Fibroblast of lung (primary cell): ENCODE results near the gene INVS. TPM values are rescaled to one million over a fixed set of nuclear protein-coding genes. Genes with fewer than 3 reads are reported as not detected.

Experiments used
- DNase-seq, 2 donors: peaks; one replicate each; pipeline versions ENCODE4 v3.0.0 to v3.0.0-alpha.2; 2010; ENCODE audit warnings: low read depth in 2 of 2
- H2AFZ ChIP-seq: 2 replicates; pipeline ENCODE4 v1.5.1; 2012; ENCODE audit warnings: low read length, control low read depth, inconsistent platforms
- H3K27ac ChIP-seq: 2 replicates; pipeline ENCODE4 v1.5.1; 2011; ENCODE audit warnings: low read length, control low read depth; ENCODE audit not compliant: insufficient read depth
- H3K27me3 ChIP-seq: 2 replicates; pipeline ENCODE4 v1.5.1; 2011; ENCODE audit warnings: mild to moderate bottlenecking, low read length; ENCODE audit not compliant: control insufficient read depth, insufficient read depth
- H3K36me3 ChIP-seq: 2 replicates; pipeline ENCODE4 v1.5.1; 2011; ENCODE audit warnings: low read length; ENCODE audit not compliant: control insufficient read depth, insufficient read depth
- H3K4me1 ChIP-seq: 2 replicates; pipeline ENCODE4 v1.5.1; 2011; ENCODE audit warnings: low read length; ENCODE audit not compliant: control insufficient read depth, insufficient read depth; ENCODE audit errors: extremely low read depth
- H3K4me2 ChIP-seq: 2 replicates; pipeline ENCODE4 v1.5.1; 2011; ENCODE audit warnings: low read length, control low read depth; ENCODE audit not compliant: insufficient read depth; ENCODE audit errors: extremely low read depth
- H3K4me3 ChIP-seq, 4 experiments: fragments of 200-600 bp in 1 of 4; sonication (generic) in 1 of 4; replicated peaks in 1 of 4; 2 replicates each; pipeline ENCODE4 v1.5.1; 2011 to 2016; ENCODE audit warnings: low read length in 4 of 4, low read depth in 3 of 4, mild to moderate bottlenecking in 3 of 4, control low read depth in 2 of 4, inconsistent platforms in 1 of 4, mixed read lengths in 1 of 4; ENCODE audit not compliant: insufficient read depth in 1 of 4; ENCODE audit errors: control extremely low read depth in 1 of 4
- H3K79me2 ChIP-seq: 2 replicates; pipeline ENCODE4 v1.5.1; 2012; ENCODE audit warnings: mild to moderate bottlenecking, low read length, inconsistent platforms; ENCODE audit not compliant: control insufficient read depth, insufficient read depth
- H3K9ac ChIP-seq: 2 replicates; pipeline ENCODE4 v1.5.1; 2011; ENCODE audit warnings: mild to moderate bottlenecking, low read length, control low read depth; ENCODE audit not compliant: insufficient read depth
- H3K9me3 ChIP-seq: 2 replicates; pipeline ENCODE4 v1.5.1; 2012; ENCODE audit warnings: low read depth, low read length; ENCODE audit not compliant: control insufficient read depth, insufficient read depth
- H4K20me1 ChIP-seq: 2 replicates; pipeline ENCODE4 v1.5.1; 2011; ENCODE audit warnings: low read length; ENCODE audit not compliant: control insufficient read depth, insufficient read depth; ENCODE audit errors: extremely low read depth
- CTCF ChIP-seq, 2 donors: IDR thresholded peaks in 1 of 2; conservative IDR thresholded peaks in 1 of 2; 1 replicate in 1 of 2; 2 replicates in 1 of 2; pipeline ENCODE4 v1.5.1; 2011 to 2012; ENCODE audit warnings: low read length in 2 of 2, control low read depth in 1 of 2, inconsistent platforms in 1 of 2, low read depth in 1 of 2, mild to moderate bottlenecking in 1 of 2
- EZH2 ChIP-seq: IDR thresholded peaks from 2 replicates; pipeline ENCODE4 v1.5.1; 2012; ENCODE audit warnings: low read length, control low read depth, mild to moderate bottlenecking; ENCODE audit errors: missing control alignments
- polyA plus RNA-seq, 2 donors: library from polyadenylated mRNA; depleted of rRNA in 1 of 2; stranded (reverse) in 1 of 2; unstranded in 1 of 2; fragments of >200 nt; gene quantifications; 2 replicates each; pipeline ENCODE4 v1.2.1, GENCODE V29; 2011 to 2012; ENCODE audit warnings: missing spikeins in 1 of 2
- total RNA-seq: library from RNA; depleted of rRNA; stranded (reverse); fragments of >200 nt; gene quantifications from 2 replicates; pipeline ENCODE4 v1.2.1, GENCODE V29; 2014

The INVS gene
- total and polyA plus RNA-seq, 2 donors (not counting 1 experiment from before 2014, with no cell fraction given) = 13.1 to 45.4 TPM

- no peaks in the 10 kb centered on the region for H4K20me1 ChIP-seq
- TF ChIP-seq EZH2 = no peak
- no peak for TF ChIP-seq CTCF (conservative IDR thresholded peaks at IDR 0.05 in 1 of 2, IDR thresholded peaks at IDR 0.05 in 1 of 2; ENCODE audit: low read depth in 1 of 2, low read length in 2 of 2)
- no peak overlapping the region for H3K9ac ChIP-seq
- no peaks in the 10 kb centered on the region for H3K36me3 ChIP-seq
- no peaks in the 10 kb centered on the region for H3K9me3 ChIP-seq
- no peaks in the 10 kb centered on the region for H3K27me3 ChIP-seq
- H2AFZ ChIP-seq = no peak overlapping the region
- no peaks in the 10 kb centered on the region for H3K79me2 ChIP-seq
- no peak for DNase-seq
- H3K27ac ChIP-seq = no peak overlapping the region
- H3K4me3 ChIP-seq = no peak overlapping the region
- H3K4me2 ChIP-seq = no peak overlapping the region
- no peaks in the 10 kb centered on the region for H3K4me1 ChIP-seq
Measured at GRCh38 chr9:100240512-100240911, 141.5 kb downstream of the INVS start.

DNA sequence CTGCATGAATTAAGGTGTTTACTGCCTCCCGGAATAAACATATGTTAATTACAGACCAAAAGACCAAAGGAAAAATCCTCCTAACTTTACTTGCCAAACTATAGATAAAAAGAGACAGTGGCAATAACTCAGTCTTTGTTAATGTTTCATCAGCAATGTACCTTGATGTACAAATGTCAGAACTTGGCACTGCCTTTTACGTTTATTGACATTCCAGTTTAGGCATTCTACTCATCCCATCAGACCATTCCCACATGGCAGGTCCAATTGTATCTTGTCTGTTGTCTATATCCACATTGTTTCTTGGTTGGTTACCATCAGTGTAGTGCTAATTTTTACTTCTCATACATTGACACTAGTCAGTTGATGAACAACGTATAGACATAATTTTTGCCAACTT, 168.2 kb downstream of the INVS start:
- DNase-seq = no peak
- no peak overlapping the region for H2AFZ ChIP-seq
- no peak overlapping the region for H3K4me2 ChIP-seq
- no peaks in the 10 kb centered on the region for H3K79me2 ChIP-seq
- H4K20me1 ChIP-seq = no peaks in the 10 kb centered on the region
- no peaks in the 10 kb centered on the region for H3K9me3 ChIP-seq
- no peak overlapping the region for H3K4me3 ChIP-seq
- no peaks in the 10 kb centered on the region for H3K4me1 ChIP-seq
- H3K36me3 ChIP-seq = no peaks in the 10 kb centered on the region
- H3K27me3 ChIP-seq = no peaks in the 10 kb centered on the region
- H3K27ac ChIP-seq = no peak overlapping the region
- TF ChIP-seq EZH2 (no peak), CTCF (conservative IDR thresholded peaks at IDR 0.05 in 1 of 2, IDR thresholded peaks at IDR 0.05 in 1 of 2; ENCODE audit: low read depth in 1 of 2, low read length in 2 of 2) (no peak)
- H3K9ac ChIP-seq = no peak overlapping the region

DNA sequence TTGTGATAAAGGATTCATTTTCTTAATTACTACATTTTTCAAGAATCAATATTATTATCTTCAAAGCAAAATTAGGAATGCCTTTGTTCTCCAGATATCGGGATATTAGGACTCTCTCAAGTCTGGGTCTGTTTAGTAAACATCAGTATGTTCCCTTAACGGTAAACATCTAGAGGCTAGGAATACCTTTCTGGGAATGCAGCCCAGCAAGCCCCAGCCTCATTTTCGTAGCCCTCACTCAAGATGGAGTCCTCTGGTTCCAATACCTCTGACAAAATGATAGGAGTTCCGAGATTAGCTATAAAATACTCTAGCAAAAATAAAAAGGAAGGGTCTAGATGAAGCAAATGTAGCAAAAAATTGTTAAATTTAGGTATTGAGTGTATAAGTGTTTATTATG, 169.2 kb downstream of the INVS start:
- Histone ChIP-seq H3K4me1 (no peaks in the 10 kb centered on the region), H3K79me2 (no peaks in the 10 kb centered on the region), H3K36me3 (no peaks in the 10 kb centered on the region), H3K9ac (no peak overlapping the region), H3K9me3 (no peaks in the 10 kb centered on the region), H4K20me1 (no peaks in the 10 kb centered on the region), H3K27ac (no peak overlapping the region), H2AFZ (no peak overlapping the region), H3K27me3 (no peaks in the 10 kb centered on the region), H3K4me2 (no peak overlapping the region), H3K4me3 (no peak overlapping the region)
- TF ChIP-seq CTCF (conservative IDR thresholded peaks at IDR 0.05 in 1 of 2, IDR thresholded peaks at IDR 0.05 in 1 of 2; ENCODE audit: low read depth in 1 of 2, low read length in 2 of 2) (no peak), EZH2 (no peak)
- DNase-seq = no peak
